Sigmoid colon (tissue), 7 donors: ENCODE measurements around the gene EHMT1. TPM values are rescaled to one million over a fixed set of nuclear protein-coding genes. Genes with fewer than 3 reads are reported as not detected.

Source experiments
- DNase-seq: peaks from one replicate; pipeline ENCODE4 v3.0.0-alpha.2; 2019
- H3K27ac ChIP-seq, 4 donors: fragments of 200-600 bp; sonication (generic); one replicate each; pipeline ENCODE4 v1.5.1; 2016 to 2019; ENCODE audit warnings: mild to moderate bottlenecking in 1 of 4
- H3K27me3 ChIP-seq, 3 donors: fragments of 200-600 bp; sonication (generic); one replicate each; pipeline ENCODE4 v1.5.1; 2019; ENCODE audit warnings: mild to moderate bottlenecking in 1 of 3
- H3K36me3 ChIP-seq, 4 donors: fragments of 200-600 bp; sonication (generic); one replicate each; pipeline ENCODE4 v1.5.1; 2016 to 2019
- H3K4me1 ChIP-seq, 4 donors: fragments of 200-600 bp; sonication (generic); one replicate each; pipeline ENCODE4 v1.5.1; 2017 to 2019
- H3K4me3 ChIP-seq, 4 donors: fragments of 200-600 bp; sonication (generic); one replicate each; pipeline ENCODE4 v1.5.1; 2017 to 2019; ENCODE audit warnings: mild to moderate bottlenecking in 2 of 4, moderate library complexity in 1 of 4
- H3K9me3 ChIP-seq, 4 donors: fragments of 200-600 bp in 3 of 4; sonication (generic) in 3 of 4; one replicate each; pipeline versions ENCODE4 v1.5.1 to v1.6.1; 2013 to 2019
- CTCF ChIP-seq, 4 experiments: fragments of 450-650 bp in 3 of 4; fragments of 200-600 bp in 1 of 4; IDR thresholded peaks; one replicate each; pipeline ENCODE4 v1.5.1; 2016 to 2019; ENCODE audit warnings: antibody characterized with exemption in 4 of 4, mild to moderate bottlenecking in 3 of 4, moderate library complexity in 2 of 4
- EP300 ChIP-seq, 4 donors: sonication (generic); formaldehyde crosslinking; IDR thresholded peaks; one replicate each; pipeline ENCODE4 v1.6.1; 2017; ENCODE audit warnings: antibody characterized with exemption in 4 of 4
- POLR2A ChIP-seq, 2 donors: fragments of 450-650 bp; IDR thresholded peaks; one replicate each; pipeline ENCODE4 v1.6.1; 2016; ENCODE audit warnings: antibody characterized with exemption in 2 of 2, mild to moderate bottlenecking in 2 of 2, moderate library complexity in 2 of 2
- POLR2AphosphoS5 ChIP-seq, 4 donors: sonication (generic); formaldehyde crosslinking; IDR thresholded peaks; one replicate each; pipeline ENCODE4 v1.6.1; 2017; ENCODE audit warnings: antibody characterized with exemption in 4 of 4
- WGBS, 2 donors: extraction: QIAGEN DNeasy Blood & Tissue Kit; methylation state at CpG; one replicate each; pipeline ENCODE4 v1.1.7; 2013; 5-methylcytosine and 5-hydroxymethylcytosine counted together
- intact Hi-C: fragments of 100-400 bp; cut with DNase I; formaldehyde crosslinking; loops from one replicate; pipeline ENCODE4 v1.15.1; 2023
- polyA plus RNA-seq, 3 donors: library from polyadenylated mRNA; stranded (reverse); fragments of 200-250 nt; gene quantifications; one replicate each; pipeline ENCODE4 v1.2.3, GENCODE V29; 2013
- total RNA-seq, 4 donors: library from RNA; depleted of rRNA; stranded (reverse); fragments of >200 nt; gene quantifications; one replicate each; pipeline ENCODE4 v1.1.0, GENCODE V29; 2016
- donor health status: healthy with polysubstance abuse.
- donor health status: Bipolar disorder and iron deficiency.
- donor health status: healthy.

Gene EHMT1
- total and polyA plus RNA-seq, 7 donors, result 19.2 to 91.4 (median 60.4) TPM

- Histone ChIP-seq H3K36me3 (no peaks in the 10 kb centered on the region), H3K9me3 (no peaks in the 10 kb centered on the region), H3K4me3 (peak overlapping the region in 2 of 4 donors; percentile 97 to 99), H3K4me1 (peaks cover 0 to 41% (median 30%) of the 10 kb centered on the region in 4 donors), H3K27me3 (no peaks in the 10 kb centered on the region), H3K27ac (no peak overlapping the region)
- intact Hi-C loops, result loop anchor here (5.0 to 10.0 kb wide), 2 partner anchors 55 to 152 kb away; partner anchors contain the start of genes MRPL41, NSMF and PNPLA7
- no peak for DNase-seq
- TF ChIP-seq EP300 (IDR thresholded peaks at IDR 0.05) (no peak), POLR2AphosphoS5 (IDR thresholded peaks at IDR 0.05) (no peak), CTCF (IDR thresholded peaks at IDR 0.05) (no peak), POLR2A (IDR thresholded peaks at IDR 0.05) (no peak)
- WGBS, 2 donors, result 22 to 60% methylated on average over 17 of the region's 17 CpGs
Observed at GRCh38 chr9:137607141-137607857, 11.5 kb upstream of the EHMT1 start.

- Histone ChIP-seq H3K4me1 (peaks cover 0 to 33% (median 26%) of the 10 kb centered on the region in 4 donors), H3K9me3 (no peaks in the 10 kb centered on the region), H3K27ac (no peak overlapping the region), H3K27me3 (no peaks in the 10 kb centered on the region), H3K36me3 (peaks cover 15 to 26% (median 20%) of the 10 kb centered on the region in 4 donors), H3K4me3 (no peak overlapping the region)
- TF ChIP-seq POLR2A (IDR thresholded peaks at IDR 0.05), result no peak
- no peak for TF ChIP-seq POLR2AphosphoS5 (IDR thresholded peaks at IDR 0.05)
- no peak for TF ChIP-seq CTCF (IDR thresholded peaks at IDR 0.05)
- no peak for TF ChIP-seq EP300 (IDR thresholded peaks at IDR 0.05)
- DNase-seq, result no peak
- intact Hi-C loops, result no loop called here
- WGBS, 2 donors, result 77 to 85% methylated on average over 6 of the region's 6 CpGs
Observed at GRCh38 chr9:137610944-137611343, 7.9 kb upstream of the EHMT1 start.

- intact Hi-C loops, result no loop called here
- Histone ChIP-seq H3K4me3 (no peak overlapping the region), H3K9me3 (no peaks in the 10 kb centered on the region), H3K4me1 (peaks cover 0 to 27% (median 22%) of the 10 kb centered on the region in 4 donors), H3K27ac (peak overlapping the region in 2 of 4 donors; percentile 38 to 46), H3K27me3 (no peaks in the 10 kb centered on the region), H3K36me3 (peaks cover 15 to 32% (median 20%) of the 10 kb centered on the region in 4 donors)
- no peak for TF ChIP-seq CTCF (IDR thresholded peaks at IDR 0.05)
- TF ChIP-seq POLR2AphosphoS5 (IDR thresholded peaks at IDR 0.05), result peak in 2 of 4 donors; percentile 15 to 42
- peak in 1 of 2 donors; percentile 45 for TF ChIP-seq POLR2A (IDR thresholded peaks at IDR 0.05)
- WGBS, 2 donors, result 13 to 46% methylated on average over 21 of the region's 21 CpGs
- no peak for DNase-seq
Observed at GRCh38 chr9:137611623-137612609, 6.9 kb upstream of the EHMT1 start.

- H3K27me3 ChIP-seq, result no peaks in the 10 kb centered on the region
- peak overlapping the region in 2 of 4 donors; percentile 38 to 46 for H3K27ac ChIP-seq
Observed at GRCh38 chr9:137612741-137613142, 6.1 kb upstream of the EHMT1 start.

More at GRCh38 chr9:137612741-137613142, 6.1 kb upstream of the EHMT1 start:
- Histone ChIP-seq H3K36me3 (peaks cover 15 to 35% (median 20%) of the 10 kb centered on the region in 4 donors), H3K9me3 (no peaks in the 10 kb centered on the region), H3K4me1 (peaks cover 0 to 27% (median 22%) of the 10 kb centered on the region in 4 donors), H3K4me3 (no peak overlapping the region)
- TF ChIP-seq CTCF (IDR thresholded peaks at IDR 0.05) (no peak), POLR2A (IDR thresholded peaks at IDR 0.05) (no peak), EP300 (IDR thresholded peaks at IDR 0.05) (no peak), POLR2AphosphoS5 (IDR thresholded peaks at IDR 0.05) (no peak)
- 53 to 78% methylated on average over 8 of the region's 8 CpGs for WGBS, 2 donors
- no peak for DNase-seq
- intact Hi-C loops, result no loop called here
